KOPT-K1 (cell line): Measurements from ENCODE around the gene SHROOM3.

Experiments
- H3K27ac ChIP-seq: fragments of 200-600 bp; sonication (generic); 2 replicates; pipeline ENCODE4 v1.5.1; 2016; ENCODE audit warnings: antibody characterized with exemption, mild to moderate bottlenecking, low read depth, low read length; ENCODE audit not compliant: poor library complexity, severe bottlenecking
- H3K36me3 ChIP-seq: fragments of 200-600 bp; sonication (generic); 2 replicates; pipeline ENCODE4 v1.5.1; 2017; ENCODE audit warnings: antibody characterized with exemption, mild to moderate bottlenecking, low read length, moderate library complexity; ENCODE audit not compliant: insufficient read depth
- H3K9me3 ChIP-seq: fragments of 200-600 bp; sonication (generic); 2 replicates; pipeline ENCODE4 v1.5.1; 2017; ENCODE audit warnings: antibody characterized with exemption, low read length, mild to moderate bottlenecking; ENCODE audit not compliant: insufficient read depth, poor library complexity, severe bottlenecking

The SHROOM3 gene

DNA sequence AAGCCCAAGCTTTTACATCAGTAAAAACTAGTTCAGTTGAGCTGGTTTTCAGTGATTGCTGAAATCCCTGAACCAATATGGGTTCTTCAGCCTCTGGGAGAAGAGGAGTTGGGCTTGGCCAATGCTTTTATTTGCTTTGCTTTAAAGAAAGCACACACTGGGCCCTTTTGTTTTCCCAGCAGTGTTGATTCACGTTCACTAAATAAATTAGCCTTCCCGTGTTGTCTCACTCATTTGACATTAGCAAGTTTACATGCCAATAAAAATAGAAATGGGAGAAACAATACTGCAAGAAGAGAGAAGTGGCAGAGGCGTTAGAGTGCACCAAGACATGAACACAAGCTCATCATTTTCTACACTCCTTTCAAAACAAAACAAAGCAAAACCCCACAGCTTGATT, 136.2 kb downstream of the SHROOM3 start:
- H3K36me3 ChIP-seq: no peaks in the 10 kb centered on the region
- H3K9me3 ChIP-seq: no peaks in the 10 kb centered on the region
- H3K27ac ChIP-seq: no peak overlapping the region

DNA sequence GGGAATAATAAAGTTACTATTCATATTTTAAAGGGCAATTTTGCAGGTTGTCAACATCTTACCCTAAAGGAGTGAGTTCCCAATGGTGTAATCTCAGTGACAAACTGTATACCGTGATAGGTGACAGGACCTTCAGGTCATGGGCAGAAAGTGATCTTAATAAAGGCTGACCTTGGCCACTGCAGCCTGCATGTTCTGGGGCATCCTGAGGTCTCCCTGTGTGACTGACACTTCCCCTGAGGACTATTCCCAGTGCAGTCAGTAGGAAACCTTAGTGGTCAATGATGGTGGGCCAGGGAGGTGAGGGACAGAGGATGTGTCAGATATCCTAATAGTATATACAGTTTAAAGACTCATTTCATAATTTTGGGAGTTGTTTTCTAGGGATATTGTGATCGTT, 137.2 kb downstream of the SHROOM3 start:
- no peaks in the 10 kb centered on the region for H3K9me3 ChIP-seq
- H3K27ac ChIP-seq: no peak overlapping the region
- H3K36me3 ChIP-seq: no peaks in the 10 kb centered on the region

DNA sequence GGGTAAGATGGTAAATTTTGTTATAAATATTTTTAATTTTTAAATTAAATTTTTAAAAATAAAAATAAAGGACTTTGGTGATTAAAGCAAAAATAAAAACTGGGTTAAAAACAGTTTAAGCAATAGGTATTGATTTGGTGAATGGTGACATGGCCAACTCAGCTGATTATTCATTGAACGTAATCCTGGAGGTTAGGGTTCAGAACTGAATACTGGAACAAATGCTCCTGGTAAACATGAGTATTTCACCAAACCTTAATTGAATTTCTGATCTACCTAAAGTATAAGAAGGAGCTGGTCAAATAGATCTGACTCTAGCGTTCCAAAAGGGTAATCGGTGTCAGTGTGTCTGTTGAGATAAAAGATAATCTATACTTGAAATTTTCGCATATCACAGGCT, 141.8 kb downstream of the SHROOM3 start:
- Histone ChIP-seq H3K9me3 (no peaks in the 10 kb centered on the region), H3K27ac (no peak overlapping the region), H3K36me3 (no peaks in the 10 kb centered on the region)

DNA sequence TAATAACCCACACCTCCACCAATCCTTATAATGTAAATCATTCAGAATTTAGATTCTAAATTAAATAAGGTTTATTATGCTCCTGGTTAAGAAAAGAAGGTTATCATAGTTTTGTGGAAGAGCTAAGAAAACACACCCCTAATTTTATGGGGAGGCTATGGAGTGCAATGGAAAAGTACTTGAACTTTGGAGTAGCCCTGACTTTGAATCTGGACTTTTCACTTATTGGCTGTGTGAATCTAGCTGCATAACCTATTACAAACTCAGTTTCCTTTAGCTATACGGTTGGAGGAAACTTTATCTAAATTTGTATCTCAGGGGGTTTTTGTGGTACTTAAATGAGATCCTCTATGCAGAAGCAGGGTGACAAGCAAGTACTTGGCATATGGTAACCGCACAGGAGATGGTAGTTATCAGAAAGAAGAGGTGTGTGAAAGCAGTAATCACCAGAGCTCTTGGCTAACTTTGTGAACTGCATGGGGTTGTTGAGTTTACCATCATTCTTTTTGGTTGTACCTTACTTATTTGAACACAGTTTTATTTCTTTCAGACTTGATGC, 143.1 kb downstream of the SHROOM3 start:
- H3K36me3 ChIP-seq: no peaks in the 10 kb centered on the region
- no peak overlapping the region for H3K27ac ChIP-seq
- H3K9me3 ChIP-seq: no peaks in the 10 kb centered on the region

DNA sequence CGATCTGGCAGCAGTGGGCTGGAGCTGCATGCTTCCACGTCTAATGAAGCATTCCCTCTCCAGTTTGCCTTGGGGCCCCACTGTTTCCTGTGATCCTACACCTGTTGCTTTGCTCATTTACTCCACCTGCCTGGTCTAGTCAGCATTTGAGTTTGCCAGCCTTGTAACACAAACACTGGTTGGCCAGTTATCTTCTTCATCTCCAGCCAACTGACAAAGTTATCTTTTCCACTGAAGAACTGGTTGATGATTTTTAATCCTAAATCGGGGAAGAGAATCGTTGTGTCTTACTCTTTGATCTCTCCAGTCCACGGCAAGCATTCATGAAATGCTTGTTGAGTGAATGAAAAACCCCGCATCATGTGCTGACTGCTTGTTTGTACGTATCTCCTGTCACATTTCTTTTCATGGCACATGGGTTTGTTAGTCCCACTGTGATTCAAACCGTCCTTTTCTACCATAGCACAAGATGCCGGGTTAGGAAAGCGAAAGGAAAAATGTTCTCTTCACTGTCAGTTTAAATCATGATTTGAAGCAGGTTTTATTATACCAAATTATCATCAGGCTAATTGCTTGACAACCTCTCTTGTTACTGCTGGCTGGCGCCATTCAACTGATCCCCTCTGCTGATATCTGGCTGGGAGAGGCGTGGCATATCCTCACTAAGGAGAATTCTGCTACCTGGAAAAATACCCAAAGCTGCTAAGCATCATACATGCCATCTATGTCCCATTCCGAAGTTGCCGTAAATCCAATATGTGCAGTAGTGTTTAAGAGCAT, 144.8 kb downstream of the SHROOM3 start:
- no peaks in the 10 kb centered on the region for H3K36me3 ChIP-seq
- H3K27ac ChIP-seq: no peak overlapping the region
- no peaks in the 10 kb centered on the region for H3K9me3 ChIP-seq

DNA sequence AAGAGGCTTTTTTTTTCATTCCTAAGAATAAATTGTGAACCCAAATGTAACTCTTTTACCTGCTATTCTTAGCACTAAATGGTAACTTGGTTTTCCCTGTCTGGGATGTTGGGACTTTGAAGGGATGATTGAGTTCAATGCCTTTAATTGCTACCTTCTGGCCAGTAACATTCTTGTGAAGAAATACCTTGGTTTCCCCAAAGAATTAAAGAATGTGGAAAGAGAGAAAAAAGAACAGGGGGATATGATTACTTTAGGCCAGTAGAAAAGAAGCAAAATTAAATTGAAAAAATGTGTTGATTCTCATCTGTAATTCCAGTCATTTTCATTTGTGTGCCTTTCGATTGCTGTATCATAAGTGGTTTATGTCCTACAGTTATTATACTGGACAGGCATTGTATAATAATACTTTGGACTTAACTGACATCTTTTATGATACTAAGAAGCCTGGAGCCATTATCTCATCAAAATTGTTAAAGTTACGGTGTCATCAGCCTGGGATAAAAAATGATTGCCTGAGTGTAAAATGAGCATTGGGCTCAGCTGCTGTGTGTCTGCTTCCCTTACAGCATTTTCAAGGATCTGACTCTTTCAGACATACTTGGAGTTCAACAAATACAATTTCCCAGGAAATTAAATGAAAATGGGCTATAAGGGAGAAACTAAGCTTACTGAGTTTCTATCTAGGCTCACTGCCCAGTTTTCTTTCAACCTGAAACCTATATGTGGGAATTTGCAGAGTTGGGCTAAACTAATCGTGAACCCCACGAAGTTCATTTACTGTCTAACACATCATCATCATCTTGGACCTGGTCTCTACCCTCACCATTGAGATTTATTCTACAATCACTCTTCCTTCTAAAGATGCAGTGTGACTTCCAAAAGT, 146.3 kb downstream of the SHROOM3 start:
- H3K36me3 ChIP-seq: no peaks in the 10 kb centered on the region
- H3K9me3 ChIP-seq: no peaks in the 10 kb centered on the region
- H3K27ac ChIP-seq: no peak overlapping the region

DNA sequence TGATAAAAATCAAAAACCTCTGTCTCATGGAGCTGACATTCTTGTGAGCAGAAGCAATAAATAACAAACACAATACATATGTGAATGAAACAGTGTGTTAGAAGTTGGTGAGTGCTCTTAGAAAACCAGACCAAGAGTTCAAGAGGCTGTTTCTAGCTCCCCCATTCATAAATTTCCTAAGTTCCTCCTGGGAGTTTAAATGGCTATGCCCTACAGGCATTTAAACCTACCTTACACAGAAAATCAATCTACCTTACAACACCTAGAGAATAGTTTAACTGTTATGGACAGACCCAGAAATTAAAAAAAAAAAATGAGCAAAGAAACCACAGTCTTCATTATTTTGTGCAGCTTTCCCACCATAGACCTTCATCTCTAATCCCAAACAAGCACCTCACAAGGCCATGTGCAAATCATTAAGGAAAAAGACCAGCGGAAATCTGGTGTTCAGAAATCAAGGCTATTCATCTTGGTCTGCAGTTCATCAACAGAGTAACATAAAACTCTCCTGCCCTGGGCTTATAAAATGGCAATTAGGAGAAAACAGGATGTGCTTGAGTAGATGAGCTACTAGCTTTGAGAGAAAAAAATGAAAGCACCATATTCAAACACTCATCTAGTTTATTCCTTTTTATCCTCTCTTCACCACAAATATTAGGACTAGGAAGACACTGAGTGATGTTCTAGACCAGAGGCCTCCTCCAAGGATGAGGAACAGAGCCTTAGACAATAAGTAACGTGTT, 147.2 kb downstream of the SHROOM3 start:
- Histone ChIP-seq H3K9me3 (no peaks in the 10 kb centered on the region), H3K27ac (no peak overlapping the region), H3K36me3 (no peaks in the 10 kb centered on the region)

DNA sequence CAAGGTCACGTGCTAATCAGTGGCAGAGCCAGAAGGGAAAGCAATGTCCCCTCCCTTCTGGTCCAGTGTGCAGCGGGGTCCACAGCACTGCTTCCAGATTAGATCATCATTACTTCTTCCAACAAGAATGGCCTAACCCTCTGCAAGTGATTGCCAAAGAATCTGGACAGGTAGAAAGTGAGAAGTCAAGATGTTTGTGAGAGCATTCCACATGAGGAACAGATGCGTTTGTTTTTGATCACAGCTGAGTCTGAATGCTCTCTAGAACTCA, 147.7 kb downstream of the SHROOM3 start:
- Histone ChIP-seq H3K27ac (no peak overlapping the region), H3K36me3 (no peaks in the 10 kb centered on the region), H3K9me3 (no peaks in the 10 kb centered on the region)

DNA sequence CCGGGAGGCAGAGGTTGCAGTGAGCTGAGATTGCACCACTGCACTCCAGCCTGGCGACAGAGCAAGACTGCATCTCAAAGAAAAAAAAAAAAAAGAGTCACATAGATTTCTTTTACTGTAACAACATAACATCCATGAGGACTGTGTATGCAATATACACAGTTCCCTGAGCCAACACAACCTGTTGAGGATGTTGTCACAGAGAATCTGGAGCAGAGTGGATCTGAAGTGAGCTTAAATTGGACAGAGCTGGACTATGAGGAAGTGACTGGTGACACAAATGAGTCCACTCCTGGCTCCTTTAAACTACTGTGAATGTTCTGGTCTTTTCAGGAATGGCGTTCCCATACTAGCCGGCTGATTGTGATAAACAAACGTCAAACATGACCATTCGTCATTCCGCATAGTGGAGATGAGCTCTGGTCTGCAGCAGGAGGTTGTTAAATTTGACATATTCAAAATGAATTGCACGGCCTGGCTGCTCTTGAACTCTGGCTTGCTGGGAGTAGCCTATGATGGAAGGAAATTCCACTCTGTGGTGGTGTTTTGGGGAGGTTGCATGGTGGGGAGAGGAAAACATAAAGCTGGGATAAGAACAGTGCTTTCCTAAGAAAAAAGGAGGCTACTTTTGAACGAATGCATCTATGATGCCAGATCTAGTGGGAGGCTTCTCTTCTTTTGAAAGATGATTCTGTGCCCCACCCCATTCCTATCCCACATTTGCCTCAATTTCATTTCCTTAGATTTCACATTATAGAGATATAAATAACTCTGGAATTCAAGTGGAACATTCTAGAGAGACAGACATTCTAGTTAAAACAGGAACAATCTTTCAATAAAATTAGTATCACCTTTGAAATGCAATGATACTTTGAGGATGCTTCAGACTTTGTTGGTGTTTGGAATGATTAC, 149.5 kb downstream of the SHROOM3 start:
- H3K36me3 ChIP-seq: no peaks in the 10 kb centered on the region
- no peaks in the 10 kb centered on the region for H3K9me3 ChIP-seq
- no peak overlapping the region for H3K27ac ChIP-seq

DNA sequence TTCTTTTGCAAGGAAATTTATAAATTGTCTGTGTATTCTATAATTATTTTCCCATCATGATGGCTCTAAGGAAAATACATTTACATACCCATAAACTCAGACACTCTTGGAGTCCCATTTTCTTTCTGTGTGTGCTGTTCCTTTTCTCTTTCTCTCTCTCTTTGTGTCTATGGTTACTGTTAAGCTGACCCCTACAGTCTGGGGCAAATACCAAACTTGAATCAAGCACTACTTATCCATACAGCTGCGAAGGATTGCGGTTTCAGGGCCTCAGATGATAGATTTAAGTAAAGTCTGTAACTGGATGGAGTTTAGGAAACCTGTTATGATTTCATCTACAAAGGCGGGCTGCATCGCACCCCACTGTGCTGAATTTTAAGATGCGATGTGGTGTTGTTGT, 150.2 kb downstream of the SHROOM3 start:
- Histone ChIP-seq H3K36me3 (no peaks in the 10 kb centered on the region), H3K27ac (no peak overlapping the region), H3K9me3 (no peaks in the 10 kb centered on the region)

DNA sequence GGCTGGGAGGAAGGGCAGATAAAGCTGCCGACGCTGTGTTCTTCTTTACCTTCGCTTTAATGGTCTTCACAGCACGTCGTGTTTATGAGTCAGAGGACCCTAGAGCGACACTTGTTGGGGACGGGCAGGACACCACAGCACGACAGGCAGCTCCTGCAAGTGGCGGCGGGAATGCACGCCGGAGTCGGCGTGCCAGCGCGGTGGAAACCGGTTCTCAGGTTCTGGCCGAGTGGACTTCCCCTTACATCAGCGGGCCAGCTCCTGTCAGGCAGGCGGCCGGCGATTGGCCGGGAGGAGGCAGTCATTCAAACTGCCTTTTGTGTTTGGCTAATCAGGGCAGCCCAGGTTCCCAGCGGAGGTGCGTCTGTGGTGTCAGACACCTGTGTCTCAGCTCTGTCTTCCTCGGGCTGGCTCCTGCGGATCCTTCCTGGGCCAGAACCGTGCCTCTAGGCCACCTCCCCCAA, 150.9 kb downstream of the SHROOM3 start:
- H3K27ac ChIP-seq: no peak overlapping the region
- H3K9me3 ChIP-seq: no peaks in the 10 kb centered on the region
- H3K36me3 ChIP-seq: no peaks in the 10 kb centered on the region

DNA sequence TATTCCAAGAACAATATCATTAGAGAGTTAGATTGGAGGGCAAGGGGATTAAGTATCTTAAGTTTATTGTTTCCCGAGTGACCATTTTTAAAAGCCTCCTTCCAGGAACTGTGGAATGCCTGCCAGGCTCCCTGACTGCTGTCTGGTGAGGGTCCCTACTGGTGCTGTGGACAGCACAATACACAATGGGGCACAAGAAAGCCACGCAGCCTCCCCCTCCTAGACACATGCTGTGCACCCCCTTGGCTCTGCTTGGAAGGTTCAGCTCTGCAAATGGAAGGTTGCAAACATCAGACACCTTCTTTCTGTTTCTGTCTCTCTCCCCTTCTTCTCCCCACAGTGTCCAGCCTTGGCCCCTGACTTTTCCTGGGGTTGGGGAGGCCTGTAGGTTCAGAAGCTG, 153.2 kb downstream of the SHROOM3 start:
- no peak overlapping the region for H3K27ac ChIP-seq
- no peaks in the 10 kb centered on the region for H3K36me3 ChIP-seq
- no peaks in the 10 kb centered on the region for H3K9me3 ChIP-seq

DNA sequence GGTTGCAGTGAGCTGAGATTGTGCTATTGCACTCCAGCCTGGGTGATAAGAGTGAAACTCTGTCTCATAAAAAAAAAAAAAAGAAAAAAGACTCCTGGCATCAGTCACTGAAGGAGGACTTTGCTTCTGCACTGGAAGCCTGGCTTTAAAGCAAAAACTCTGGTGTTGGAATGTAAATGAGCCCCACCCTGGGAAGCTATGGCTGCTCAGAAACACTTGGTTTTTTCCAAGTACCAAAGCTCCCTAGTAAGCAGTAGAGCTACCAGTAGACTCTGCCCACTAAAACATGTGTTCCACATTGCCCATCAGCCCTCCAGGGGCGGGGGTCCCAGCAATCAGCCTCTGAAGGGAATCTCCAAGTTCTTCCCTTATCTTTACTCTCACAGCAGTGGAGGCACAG, 154.4 kb downstream of the SHROOM3 start:
- H3K36me3 ChIP-seq: no peaks in the 10 kb centered on the region
- H3K27ac ChIP-seq: no peak overlapping the region

More for the DNA sequence above, 154.4 kb downstream of the SHROOM3 start:
- no peaks in the 10 kb centered on the region for H3K9me3 ChIP-seq
